GM19035 (cell line): Measurements from ENCODE around the gene CUBN.

ENCODE experiments used
- ATAC-seq: cut with Tn5 transposase; IDR thresholded peaks from one replicate; pipeline ENCODE4 v1.9.1; 2021; ENCODE audit not compliant: unreplicated experiment

The CUBN gene

DNA sequence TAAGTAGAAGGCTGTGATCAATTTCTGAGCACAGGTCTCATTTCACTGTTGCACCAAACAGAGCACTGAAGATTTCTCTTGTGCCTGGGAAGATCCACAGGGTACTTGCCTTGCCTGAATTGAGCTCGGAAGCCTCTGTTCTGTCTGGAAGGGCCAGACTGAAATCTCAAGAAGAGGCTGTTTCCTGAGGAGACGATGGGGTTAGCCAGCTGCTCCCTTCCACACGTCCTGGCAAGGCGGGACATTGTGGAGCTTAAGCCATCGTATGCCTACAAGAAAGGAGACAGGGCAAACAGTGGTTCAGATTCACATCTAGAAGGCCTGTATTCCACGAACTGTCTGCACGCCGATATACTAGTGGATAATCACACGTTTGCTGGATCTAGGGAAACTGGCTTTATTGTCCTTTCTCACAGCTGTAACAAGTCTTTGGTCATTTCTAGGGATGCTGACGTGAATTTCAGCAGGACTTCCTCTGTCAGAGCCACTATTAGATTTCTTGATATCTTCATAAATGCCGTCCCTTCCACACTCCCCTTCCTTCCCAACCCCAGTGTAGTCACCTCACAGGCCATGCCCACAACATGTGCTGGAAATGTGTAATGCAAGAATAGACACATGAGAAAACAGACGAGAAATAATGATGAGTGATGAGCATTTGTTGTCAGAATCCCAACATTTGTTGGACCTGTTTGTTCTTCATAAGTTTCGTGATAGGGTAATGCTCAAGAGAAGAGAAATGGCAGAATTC, 175.2 kb downstream of the CUBN start:
- no peak for ATAC-seq

DNA sequence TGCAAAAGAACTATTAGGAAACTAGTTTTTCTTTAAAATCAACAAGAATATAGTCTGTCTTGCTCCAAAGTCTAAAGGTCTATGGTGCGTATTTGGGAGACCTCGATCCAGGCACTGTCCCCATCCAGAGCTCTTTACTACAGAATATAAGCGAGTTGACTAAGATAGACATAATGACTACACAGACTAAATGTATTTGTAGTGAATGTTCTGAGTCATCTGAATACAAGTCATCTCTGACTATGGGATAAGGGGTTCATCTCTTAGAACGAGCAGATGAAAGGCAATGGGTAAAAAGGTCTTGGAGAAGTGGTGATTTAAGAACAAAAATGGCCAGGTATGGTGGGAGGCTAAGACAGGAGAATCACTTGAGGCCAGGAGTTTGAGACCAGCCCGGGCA, 176.3 kb downstream of the CUBN start:
- no peak for ATAC-seq

DNA sequence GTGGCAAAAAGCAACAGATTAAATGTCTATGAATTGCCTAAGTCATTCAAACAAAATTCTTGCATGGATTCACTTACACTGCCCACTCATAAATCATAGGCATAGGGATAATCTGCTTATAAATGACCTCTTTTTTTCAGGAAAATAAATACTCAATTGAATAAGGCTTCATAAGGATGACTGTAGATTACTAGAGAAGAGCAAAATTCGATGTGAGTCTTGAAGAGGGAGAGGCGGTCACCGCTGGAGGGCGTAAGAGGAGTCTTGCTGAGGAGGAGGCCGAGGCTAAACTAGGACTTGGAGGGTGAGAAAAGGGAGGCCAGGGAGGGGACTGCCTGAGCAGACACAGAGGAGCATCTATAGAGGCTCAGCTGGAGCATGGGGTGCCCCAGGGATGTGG, 177.0 kb downstream of the CUBN start:
- no peak for ATAC-seq

DNA sequence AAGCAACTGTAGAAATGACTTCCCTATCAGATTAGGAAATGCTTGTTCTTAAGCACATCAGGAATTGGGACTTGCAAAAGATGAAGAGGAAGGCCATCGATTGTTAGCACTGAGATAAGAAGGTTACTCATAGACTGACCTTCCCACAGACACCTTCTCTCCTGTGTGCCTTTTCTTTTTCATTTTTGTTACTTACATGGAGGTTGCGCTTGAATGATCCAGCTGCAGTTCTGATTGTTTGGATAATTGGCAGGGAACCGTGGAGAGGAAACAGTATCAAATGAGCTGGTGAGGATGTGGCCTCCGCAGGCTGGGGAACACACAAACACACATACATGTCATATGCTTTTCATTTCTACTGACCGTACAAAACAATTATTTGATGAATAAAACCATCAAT, 177.5 kb downstream of the CUBN start:
- ATAC-seq: no peak

GRCh38 chr10:16950656-16951601, 178.7 kb downstream of the CUBN start:
- ATAC-seq: no peak

- no peak for ATAC-seq
Measured at GRCh38 chr10:16949816-16950215, 179.8 kb downstream of the CUBN start.

DNA sequence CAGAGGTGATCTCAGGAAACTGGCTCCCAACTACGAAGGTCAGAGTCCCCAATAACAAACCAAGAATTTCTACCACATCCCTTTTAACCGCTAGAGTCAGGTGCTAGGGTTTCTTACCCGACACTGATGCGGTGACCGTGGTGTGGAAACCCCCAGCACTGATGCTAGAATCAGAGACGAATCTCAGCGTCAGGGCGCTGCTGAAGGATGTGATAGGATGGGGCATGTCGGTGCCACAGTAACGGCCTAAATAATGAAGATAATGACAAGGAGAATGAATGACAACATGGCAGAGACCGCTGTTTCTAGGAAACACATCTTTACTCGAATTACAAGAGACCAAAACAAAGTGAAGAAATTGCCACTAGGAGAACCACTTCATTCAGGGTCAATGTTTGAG, 181.2 kb downstream of the CUBN start:
- ATAC-seq: no peak

- no peak for ATAC-seq
Measured at GRCh38 chr10:16947069-16947468, 182.5 kb downstream of the CUBN start.

GRCh38 chr10:16945593-16945992, 184.0 kb downstream of the CUBN start:
- no peak for ATAC-seq

DNA sequence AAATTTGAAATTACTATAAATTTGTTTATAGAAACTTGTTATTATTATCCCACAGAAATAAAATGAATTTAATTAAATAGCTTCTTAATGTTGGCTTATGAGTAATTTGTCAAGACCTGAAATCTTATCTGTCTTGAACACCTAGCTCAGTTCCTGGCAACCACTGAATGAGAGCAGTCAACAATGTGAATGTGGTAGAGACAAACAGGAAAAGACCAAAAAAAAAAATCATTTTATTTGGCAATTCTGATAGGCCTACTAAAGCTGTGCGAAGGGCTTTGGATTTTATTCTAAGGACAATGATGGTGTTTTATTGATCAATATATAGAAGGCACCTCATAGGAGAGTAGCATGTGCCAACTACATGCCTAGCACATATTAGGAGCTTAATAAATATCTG, 184.6 kb downstream of the CUBN start:
- ATAC-seq: no peak

- no peak for ATAC-seq
Measured at GRCh38 chr10:16944402-16944801, 185.2 kb downstream of the CUBN start.

- no peak for ATAC-seq
Measured at GRCh38 chr10:16943295-16944285, 186.0 kb downstream of the CUBN start.

DNA sequence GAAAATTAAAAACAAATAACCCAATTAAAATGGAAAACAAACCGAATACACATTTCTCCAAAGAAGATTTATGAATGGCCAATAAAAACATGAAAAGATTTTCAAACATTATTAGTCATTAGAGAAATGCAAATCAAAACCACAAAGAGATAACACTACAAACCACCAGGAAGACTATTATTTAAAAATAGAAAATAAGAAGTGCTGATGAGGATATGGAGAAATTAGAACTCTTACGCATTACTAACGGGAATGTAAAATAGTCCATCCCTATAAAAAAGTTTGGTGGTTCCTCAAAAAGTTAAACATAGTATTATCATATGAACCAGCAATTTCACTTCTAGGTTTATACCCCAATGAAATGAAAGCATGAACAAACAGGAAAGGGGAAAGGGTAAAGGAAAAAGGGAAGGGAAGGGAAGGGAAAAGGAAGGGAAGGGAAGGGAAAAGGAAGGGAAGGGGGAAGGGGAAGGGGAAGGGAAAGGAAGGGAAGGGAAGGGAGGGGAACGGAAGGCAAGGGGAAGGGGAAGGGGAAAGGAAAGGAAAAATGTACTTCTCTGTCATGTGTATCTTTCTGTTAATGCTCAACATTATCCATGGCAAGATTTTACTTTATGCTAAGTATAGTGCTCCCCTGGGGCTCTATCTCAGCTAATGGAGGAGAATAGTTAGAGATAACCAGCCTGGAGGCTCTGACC, 187.1 kb downstream of the CUBN start:
- ATAC-seq: no peak

DNA sequence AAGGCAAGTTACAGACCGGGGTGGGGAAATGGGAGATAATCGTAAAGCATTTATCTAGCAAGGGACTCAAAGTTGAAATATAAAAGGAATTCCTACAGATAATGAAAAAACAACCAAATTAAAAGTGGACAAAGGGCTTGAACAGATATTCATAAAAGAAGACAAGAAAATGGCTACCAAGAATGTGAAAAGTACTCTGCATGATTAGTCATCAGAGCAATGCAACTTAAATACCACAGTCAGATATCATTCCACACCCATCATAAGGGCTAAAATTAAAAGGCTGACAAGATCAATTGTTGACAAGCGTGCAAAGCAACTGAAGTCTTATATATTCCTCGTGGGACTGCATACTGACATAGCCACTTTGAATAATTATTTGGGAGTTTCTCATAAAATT, 187.7 kb downstream of the CUBN start:
- ATAC-seq: no peak

DNA sequence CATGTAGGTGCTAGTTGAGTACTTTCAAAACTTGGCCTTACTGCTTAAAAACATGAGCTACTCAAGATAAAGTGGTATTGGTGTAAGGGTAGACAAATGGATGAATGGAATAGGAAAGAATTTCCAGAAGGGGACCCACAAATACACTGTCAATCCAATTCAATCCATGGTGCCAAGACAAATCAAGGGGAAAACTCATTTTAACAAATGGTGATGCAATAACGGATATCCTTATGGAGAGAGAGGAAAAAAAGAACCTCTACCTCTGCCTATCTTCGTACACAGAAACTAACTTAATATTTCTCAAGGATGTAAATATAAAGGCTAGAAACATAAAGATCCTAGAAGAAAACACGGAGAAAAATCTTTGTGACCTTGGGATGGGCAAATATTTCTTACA, 188.5 kb downstream of the CUBN start:
- ATAC-seq: no peak

DNA sequence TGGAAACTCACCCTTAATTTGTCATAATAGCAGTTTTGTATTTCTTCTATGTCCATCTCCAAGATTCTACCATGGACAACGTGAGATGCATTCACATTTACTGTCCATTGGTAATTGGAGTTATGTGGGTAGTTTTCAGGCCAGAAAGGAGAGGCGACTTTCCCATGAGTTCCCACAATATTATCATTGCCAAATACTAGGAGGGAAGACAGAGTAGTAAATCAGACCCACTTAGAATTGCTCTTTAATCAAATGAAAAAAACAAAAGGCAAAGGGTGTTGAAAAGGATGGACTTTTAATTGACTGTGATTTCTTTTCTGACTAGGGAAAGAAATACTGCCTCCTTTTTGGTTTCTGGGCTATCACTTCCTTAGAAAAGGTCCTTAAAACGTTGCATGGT, 190.7 kb downstream of the CUBN start:
- no peak for ATAC-seq

DNA sequence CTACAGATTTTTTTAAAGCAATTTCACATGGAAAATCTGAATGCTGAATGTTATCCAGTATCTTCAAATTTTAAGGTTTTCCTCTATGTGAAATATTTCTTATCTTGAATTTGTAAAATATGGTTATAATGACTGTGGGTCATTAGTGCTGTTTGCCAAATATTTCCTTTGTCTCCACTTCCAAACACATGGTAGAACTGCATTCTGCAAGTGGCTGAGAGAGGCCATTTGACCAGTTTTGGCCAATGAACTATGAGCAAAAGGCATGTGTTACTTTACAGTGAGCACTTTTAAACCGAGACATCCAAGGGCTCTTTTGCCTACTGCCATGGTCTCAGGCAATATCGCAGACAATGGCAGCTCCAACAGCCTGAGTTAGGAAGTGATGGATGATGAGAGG, 195.2 kb downstream of the CUBN start:
- no peak for ATAC-seq

DNA sequence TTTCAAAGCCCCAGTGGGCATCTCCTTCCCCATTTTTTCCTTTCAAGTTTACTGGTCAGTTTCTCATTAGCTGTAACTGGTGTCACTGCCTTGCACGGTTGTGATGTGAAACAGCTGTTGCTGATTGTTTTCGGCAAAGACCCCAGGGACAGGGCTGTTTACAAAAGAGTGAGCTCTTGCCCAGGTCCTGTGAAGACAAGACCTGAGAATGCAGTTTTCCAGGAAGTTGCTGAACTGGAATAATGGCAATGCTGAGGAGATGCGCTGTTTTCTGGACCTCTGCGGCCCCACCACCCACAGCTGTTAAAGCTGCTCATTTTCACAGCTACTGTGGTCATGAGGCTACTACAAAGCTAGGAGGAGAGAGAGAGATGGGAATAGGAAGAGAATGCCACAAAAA, 195.8 kb downstream of the CUBN start:
- ATAC-seq: no peak

GRCh38 chr10:16931930-16932329, 197.7 kb downstream of the CUBN start:
- no peak for ATAC-seq

- ATAC-seq: no peak
Measured at GRCh38 chr10:16930540-16930939, 199.1 kb downstream of the CUBN start.
